Left lung (tissue), 10 donors: Measurements from ENCODE around the gene GBE1. TPM values are rescaled to one million over a fixed set of nuclear protein-coding genes. Genes with fewer than 3 reads are reported as not detected.
A peak's percentile ranks its signal among the peaks of the same experiment; 100 is the strongest.

Source experiments
- ATAC-seq: fragments of 200-7000 bp; cut with Tn5 transposase; one replicate; pipeline ENCODE4 v1.9.1; 2020; ENCODE audit warnings: moderate library complexity
- DNase-seq, 4 donors: peaks; one replicate each; pipeline ENCODE4 v3.0.0-alpha.2; 2013 to 2020
- H3K27ac ChIP-seq, 2 donors: fragments of 200-600 bp; sonication (generic) in 1 of 2; one replicate each; pipeline versions ENCODE4 v1.5.0 to v1.8.0; 2020 to 2021
- H3K27me3 ChIP-seq, 2 donors: fragments of 200-600 bp; sonication (generic) in 1 of 2; one replicate each; pipeline versions ENCODE4 v1.5.0 to v1.8.0; 2020 to 2021
- H3K36me3 ChIP-seq, 2 donors: fragments of 200-600 bp; sonication (generic) in 1 of 2; one replicate each; pipeline versions ENCODE4 v1.5.0 to v1.8.0; 2020 to 2021
- H3K4me1 ChIP-seq, 2 donors: fragments of 200-600 bp; one replicate each; pipeline ENCODE4 v1.8.0; 2021
- H3K4me3 ChIP-seq, 2 donors: fragments of 200-600 bp; sonication (generic) in 1 of 2; one replicate each; pipeline versions ENCODE4 v1.5.0 to v1.8.0; 2020 to 2021; ENCODE audit warnings: mild to moderate bottlenecking in 1 of 2
- H3K9me3 ChIP-seq, 2 donors: fragments of 200-600 bp; sonication (generic) in 1 of 2; one replicate each; pipeline versions ENCODE4 v1.5.0 to v1.8.0; 2020 to 2021
- CTCF ChIP-seq, 2 donors: fragments of 200-600 bp; sonication (generic) in 1 of 2; IDR thresholded peaks; one replicate each; pipeline versions ENCODE4 v1.5.0 to v1.8.0; 2021; ENCODE audit warnings: antibody characterized with exemption in 2 of 2
- intact Hi-C, 2 donors: fragments of 100-400 bp; cut with DNase I; formaldehyde crosslinking; loops; one replicate each; pipeline versions ENCODE4 v1.11.2 to v1.14.2; 2022
- polyA plus RNA-seq, 6 donors: library from polyadenylated mRNA; unstranded; fragments of 120-200 nt; gene quantifications; one replicate each; pipeline ENCODE4 v1.2.1, GENCODE V29; 2013; ENCODE audit not compliant: insufficient read length in 6 of 6
- total RNA-seq, 2 donors: library from RNA; stranded (reverse); fragmentation: NEBNext Ultra II Directional; extraction: Animal tissue kit (Norgen Biotek cat#: 25700); gene quantifications; one replicate each; pipeline ENCODE4 v1.2.1, GENCODE V29; 2021
- donor health status: DM: no; HTN: yes; CAD: no.
- donor health status: DM: no; HTN: no; CAD: no.

Gene GBE1
- total and polyA plus RNA-seq, 8 donors, result 13.3 to 53.1 (median 16.3) TPM

- H3K36me3 ChIP-seq, result no peaks in the 10 kb centered on the region
- no peak for TF ChIP-seq CTCF (IDR thresholded peaks at IDR 0.05)
- no peaks in the 10 kb centered on the region for H3K27me3 ChIP-seq
- intact Hi-C loops, result no loop called here
- H3K4me1 ChIP-seq, result no peaks in the 10 kb centered on the region
- H3K27ac ChIP-seq, result no peak overlapping the region
- no peaks in the 10 kb centered on the region for H3K9me3 ChIP-seq
- H3K4me3 ChIP-seq, result no peak overlapping the region
- ATAC-seq (no peak), DNase-seq (no peak)
Observed at GRCh38 chr3:81734742-81735141, 26.7 kb downstream of the GBE1 start.

DNA sequence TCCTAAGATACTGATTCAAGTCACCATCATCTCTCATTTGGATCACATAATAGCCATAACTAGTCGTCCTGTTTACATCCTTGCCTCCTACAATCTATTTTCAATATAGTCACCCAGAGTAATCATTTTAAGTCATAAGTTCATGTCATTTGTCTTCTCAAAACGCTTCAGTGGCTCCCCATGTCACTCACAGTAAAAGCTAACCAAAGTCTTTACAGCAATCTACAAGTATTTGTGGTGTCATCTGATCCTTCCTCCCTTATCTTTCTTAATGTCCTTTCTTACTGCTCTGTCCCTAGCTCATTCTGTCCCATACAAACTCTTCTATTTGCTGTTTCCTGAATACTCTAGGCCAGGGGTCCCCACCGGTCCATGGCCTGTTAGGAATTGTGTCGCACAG is 28.8 kb downstream of the GBE1 start:
- Histone ChIP-seq H3K36me3 (no peaks in the 10 kb centered on the region), H3K27me3 (no peaks in the 10 kb centered on the region), H3K9me3 (no peaks in the 10 kb centered on the region), H3K4me3 (no peak overlapping the region), H3K27ac (peak overlapping the region in 1 of 2 donors; percentile 81), H3K4me1 (no peaks in the 10 kb centered on the region)
- DNase-seq (no peak), ATAC-seq (no peak)
- intact Hi-C loops, result no loop called here
- no peak for TF ChIP-seq CTCF (IDR thresholded peaks at IDR 0.05)

DNA sequence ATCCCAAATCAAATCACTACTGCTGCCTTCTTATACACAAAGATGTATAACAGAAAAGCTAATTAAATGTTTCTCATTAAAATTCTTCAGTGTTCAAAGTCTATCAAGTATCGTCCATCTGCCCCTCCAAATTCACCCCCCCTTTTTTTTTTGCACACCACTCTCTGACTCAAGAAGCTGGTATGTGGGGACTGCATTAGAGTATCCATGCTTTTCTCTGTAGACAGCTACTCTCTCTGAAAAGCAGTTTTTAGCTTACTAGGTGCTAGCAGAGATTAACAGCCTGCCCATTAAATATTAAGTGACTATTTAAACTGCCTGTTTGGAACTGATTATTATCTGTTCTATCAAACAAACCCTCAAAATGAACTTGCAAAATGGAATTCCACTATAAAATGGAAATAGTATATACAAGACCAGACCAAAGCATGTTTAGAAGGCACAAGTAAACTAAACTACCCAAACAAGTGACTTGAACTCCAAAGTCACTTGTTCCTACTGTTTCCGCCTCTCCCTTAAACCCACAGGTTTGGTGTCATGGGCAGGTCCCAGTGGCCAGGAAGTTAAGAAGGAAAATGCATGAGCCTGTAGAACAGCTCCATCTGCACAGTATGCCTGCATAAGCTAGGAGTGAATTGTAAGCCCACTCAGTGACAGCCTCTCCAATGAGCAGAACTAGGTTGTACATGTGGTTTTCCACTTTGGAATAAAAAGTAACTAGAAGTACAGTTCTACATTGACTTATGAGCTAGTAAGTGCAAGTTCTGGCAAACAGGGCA is 32.5 kb downstream of the GBE1 start:
- no peaks in the 10 kb centered on the region for H3K27me3 ChIP-seq
- H3K27ac ChIP-seq, result no peak overlapping the region
- intact Hi-C loops, result no loop called here
- peaks cover 0 to 3% of the 10 kb centered on the region in 2 donors for H3K36me3 ChIP-seq
- H3K4me1 ChIP-seq, result peaks cover 0 to 8% of the 10 kb centered on the region in 2 donors
- H3K9me3 ChIP-seq, result no peaks in the 10 kb centered on the region
- ATAC-seq (no peak), DNase-seq (no peak)
- no peak for TF ChIP-seq CTCF (IDR thresholded peaks at IDR 0.05)
- H3K4me3 ChIP-seq, result no peak overlapping the region

GRCh38 chr3:81726735-81727134 is 34.7 kb downstream of the GBE1 start:
- TF ChIP-seq CTCF (IDR thresholded peaks at IDR 0.05), result no peak
- no peak overlapping the region for H3K27ac ChIP-seq
- no peak for DNase-seq

DNA sequence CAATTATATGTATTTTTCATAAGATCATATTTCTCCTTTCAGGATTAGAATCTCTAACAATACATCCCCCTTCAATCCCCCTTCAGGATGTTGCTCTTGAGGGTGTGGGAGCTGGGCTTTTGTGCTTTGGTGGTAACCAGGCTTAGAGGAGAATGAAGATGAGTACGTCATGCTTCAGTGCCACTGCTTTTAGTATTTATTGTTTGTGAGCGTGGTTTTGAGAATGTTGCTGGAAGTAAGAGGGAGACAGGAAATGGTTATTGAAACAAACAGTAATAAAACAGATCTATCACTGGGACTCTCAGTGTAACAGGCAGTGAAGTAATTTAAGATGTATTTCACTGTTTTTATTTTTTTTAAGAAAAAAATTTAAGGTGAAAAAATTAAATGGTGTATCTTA is 35.3 kb downstream of the GBE1 start:
- no peak for DNase-seq
- no peak overlapping the region for H3K27ac ChIP-seq
- intact Hi-C loops, result no loop called here

More at GRCh38 chr3:81726735-81727134, 34.7 kb downstream of the GBE1 start:
- peaks cover 0 to 3% of the 10 kb centered on the region in 2 donors for H3K36me3 ChIP-seq
- no peaks in the 10 kb centered on the region for H3K27me3 ChIP-seq
- no peak overlapping the region for H3K4me3 ChIP-seq
- no peaks in the 10 kb centered on the region for H3K9me3 ChIP-seq
- no peak for ATAC-seq
- peaks cover 0 to 8% of the 10 kb centered on the region in 2 donors for H3K4me1 ChIP-seq
- intact Hi-C loops, result no loop called here

More for the DNA sequence above, 35.3 kb downstream of the GBE1 start:
- no peak for TF ChIP-seq CTCF (IDR thresholded peaks at IDR 0.05)
- no peak overlapping the region for H3K4me3 ChIP-seq
- peaks cover 0 to 8% of the 10 kb centered on the region in 2 donors for H3K4me1 ChIP-seq
- no peaks in the 10 kb centered on the region for H3K9me3 ChIP-seq
- H3K36me3 ChIP-seq, result peaks cover 0 to 3% of the 10 kb centered on the region in 2 donors
- H3K27me3 ChIP-seq, result no peaks in the 10 kb centered on the region
- no peak for ATAC-seq
